GM18511 (cell line): ENCODE measurements around the gene NOX1.
"Not testable (repeated sequence)": the region's sequence is repeated elsewhere in the genome, so short reads cannot be mapped to it uniquely, and the experiment has no call there.

ENCODE experiments used
- ATAC-seq: cut with Tn5 transposase; IDR thresholded peaks from one replicate; pipeline ENCODE4 v1.9.1; 2021; ENCODE audit warnings: mild to moderate bottlenecking, moderate library complexity; ENCODE audit not compliant: unreplicated experiment

Gene NOX1

DNA sequence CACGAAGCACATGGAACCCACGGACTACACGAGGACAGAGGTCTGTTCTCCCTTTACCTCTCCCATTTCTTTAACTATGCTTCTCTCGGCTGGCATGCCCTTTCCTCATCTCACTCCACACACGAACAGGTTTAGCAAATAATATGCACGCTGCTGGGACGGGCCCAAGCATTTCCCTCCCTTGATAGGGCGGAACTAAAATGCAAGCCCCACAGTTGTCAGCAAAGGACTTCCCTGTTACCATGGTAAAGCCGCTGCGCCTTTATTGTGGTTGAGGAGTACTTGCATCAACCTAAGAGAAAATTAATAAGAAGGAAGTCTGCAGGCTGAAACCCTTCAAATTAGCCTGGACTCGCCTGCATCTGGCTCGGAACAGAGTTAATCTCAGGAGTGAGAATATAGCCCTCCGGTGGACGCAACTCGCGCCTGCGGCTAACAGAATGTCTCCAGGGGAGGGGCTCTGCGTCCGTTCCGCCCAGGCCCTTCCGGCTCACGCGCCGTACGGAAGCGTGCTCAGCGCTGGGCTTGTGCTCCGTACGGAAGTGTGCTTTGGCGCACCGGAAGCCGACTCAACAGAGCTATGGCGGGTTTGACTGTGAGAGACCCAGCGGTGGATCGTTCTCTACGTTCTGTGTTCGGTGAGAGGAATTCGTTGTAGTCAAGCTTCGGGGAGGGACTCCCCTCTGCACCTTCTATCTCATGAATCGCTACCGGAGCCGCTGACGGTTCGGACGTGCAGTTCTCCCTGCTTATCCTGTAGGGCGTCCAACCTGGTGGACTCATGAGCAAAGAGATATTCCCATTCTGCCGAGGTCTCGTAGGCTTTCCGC, 54.1 kb downstream of the NOX1 start, which contains the start of gene CSTF2:
Gene CSTF2, plus strand, starts transcription at position 555 of the 830 bp plus-strand sequence. Its CDS starts 26 bp downstream, at position 581.
- ATAC-seq, result peak; percentile 99

DNA sequence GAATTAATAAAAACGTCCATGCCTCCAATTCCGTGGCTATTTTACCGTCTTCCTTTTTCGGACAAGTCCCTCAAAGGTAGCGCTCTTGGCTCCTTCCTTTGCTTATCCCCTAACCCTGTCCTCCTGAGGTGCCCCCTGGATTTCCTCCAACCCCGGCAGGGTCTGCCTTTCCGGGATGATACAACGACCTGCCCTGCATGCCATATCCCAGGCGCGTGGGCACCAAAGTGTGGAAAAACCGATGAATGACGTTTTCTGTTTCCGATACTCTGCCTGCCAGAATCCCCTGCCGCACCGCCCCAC, 54.7 kb downstream of the NOX1 start:
- no peak for ATAC-seq

GRCh38 chrX:100817340-100817739, 56.8 kb downstream of the NOX1 start:
- no peak for ATAC-seq

- ATAC-seq, result no peak
These were observed 61.7 kb downstream of the NOX1 start for GRCh38 chrX:100812216-100813158.

DNA sequence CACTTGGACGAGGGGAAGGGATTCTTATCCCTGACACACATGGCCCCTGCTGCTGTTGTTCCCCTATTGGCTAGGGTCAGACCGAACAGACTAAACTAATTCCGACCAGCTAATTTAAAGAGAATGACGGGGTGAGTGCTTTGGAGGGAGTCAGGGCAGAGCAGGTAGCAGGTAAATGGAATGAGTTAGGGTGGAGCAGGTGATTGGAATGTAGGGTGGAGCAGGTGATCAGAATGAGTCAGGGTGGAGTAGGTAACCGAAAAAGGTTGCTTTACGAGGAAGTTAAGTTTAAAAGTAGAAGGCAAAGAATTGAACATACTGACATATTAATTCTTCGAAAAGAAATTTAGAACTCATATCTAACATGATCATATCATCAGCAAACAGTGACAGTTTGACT, 65.9 kb downstream of the NOX1 start:
- not testable (repeated sequence) for ATAC-seq

- ATAC-seq, result no peak
These were observed 69.4 kb downstream of the NOX1 start for GRCh38 chrX:100804780-100805179.

GRCh38 chrX:100802843-100803242, 71.3 kb downstream of the NOX1 start:
- no peak for ATAC-seq

DNA sequence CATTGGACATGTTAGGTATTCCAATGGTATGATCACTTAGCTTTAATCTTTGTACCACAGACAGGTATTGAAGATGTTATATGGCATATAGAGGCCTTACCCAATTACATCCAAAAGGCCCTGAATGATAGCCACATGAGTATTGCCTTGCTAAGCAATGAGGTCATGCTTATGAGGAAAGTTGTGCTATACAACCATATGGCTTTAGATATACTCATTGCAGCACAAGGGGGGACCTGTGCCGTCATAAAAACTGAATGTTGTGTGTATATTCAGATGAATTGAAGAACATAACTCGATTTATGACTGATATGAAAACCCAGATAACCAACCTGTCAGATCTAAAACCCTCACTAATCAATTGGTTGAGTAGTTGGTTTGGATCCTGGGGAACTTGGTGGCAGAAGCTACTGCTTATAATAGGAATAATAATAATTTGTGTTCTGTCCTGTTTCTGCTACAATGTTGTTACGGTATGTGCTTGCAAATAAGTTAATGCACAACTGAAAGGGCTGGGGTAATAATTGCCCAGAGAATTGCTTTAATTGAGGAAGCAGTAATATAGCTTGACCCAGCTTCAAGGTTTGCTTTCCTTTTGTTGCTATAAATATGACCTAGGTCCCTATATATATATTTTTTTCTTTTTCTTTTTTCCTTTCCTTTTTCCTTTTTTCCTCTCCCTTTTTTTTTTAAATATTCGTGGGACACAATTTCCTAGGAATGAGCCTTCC, 75.5 kb downstream of the NOX1 start:
- no peak for ATAC-seq

DNA sequence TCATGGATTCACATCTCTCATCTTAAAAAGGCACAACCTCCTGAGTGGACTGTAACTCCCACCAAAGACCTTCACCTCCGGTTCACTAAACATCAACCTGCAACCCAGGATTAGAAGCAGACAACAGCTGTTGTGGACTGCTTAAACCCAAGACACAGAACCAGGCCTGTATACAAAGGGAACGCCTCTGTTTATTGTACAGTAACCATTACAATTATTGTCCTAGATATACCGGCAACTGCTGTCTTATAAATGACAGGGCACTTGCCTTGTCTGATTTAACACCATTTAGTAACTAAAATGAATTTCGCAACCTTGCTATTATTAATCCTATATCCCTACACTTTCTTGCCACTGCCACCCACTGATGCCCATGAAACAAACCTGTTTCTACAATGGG, 76.8 kb downstream of the NOX1 start:
- ATAC-seq, result no peak

DNA sequence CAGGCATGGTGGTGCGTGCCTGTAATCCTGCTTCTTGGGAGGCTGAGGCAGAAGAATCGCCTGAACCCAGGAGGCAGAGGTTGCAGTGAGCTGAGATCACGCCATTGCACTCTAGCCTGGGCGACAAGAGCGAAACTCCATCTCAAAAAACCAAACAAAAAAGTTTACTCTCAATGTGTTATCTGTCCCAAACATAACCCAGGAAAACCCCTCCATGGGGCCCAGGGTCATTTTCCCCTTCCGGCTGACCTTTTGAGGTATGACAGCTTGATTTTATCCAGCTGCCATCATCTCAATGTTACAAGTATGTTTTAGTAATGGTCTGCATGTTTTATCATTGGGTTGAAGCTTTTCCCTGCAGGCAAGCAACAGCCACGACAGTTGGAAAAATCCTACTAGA, 77.8 kb downstream of the NOX1 start:
- not testable (repeated sequence) for ATAC-seq
